Stimulated activated CD4-positive, alpha-beta T cell treated with anti-CD3 and anti-CD28 coated beads, Interleukin-4, amount 100 ng/mL, for 4 hours (primary cell): ENCODE data around the gene PROM2.

ENCODE experiments used
- DNase-seq, 2 experiments: peaks; one replicate each; pipeline ENCODE4 v3.0.0-alpha.2; 2020

The PROM2 gene

GRCh38 chr2:95308426-95308990 lies 34.3 kb downstream of the PROM2 start:
- no peak for DNase-seq

GRCh38 chr2:95309599-95309998 lies 35.4 kb downstream of the PROM2 start:
- DNase-seq = no peak

GRCh38 chr2:95310216-95310615 lies 36.0 kb downstream of the PROM2 start:
- DNase-seq = no peak

GRCh38 chr2:95310651-95311050 lies 36.4 kb downstream of the PROM2 start:
- DNase-seq = no peak

GRCh38 chr2:95311815-95312542 lies 37.7 kb downstream of the PROM2 start:
- no peak for DNase-seq

GRCh38 chr2:95312543-95313201 lies 38.4 kb downstream of the PROM2 start:
- no peak for DNase-seq

- no peak for DNase-seq
These were observed 39.3 kb downstream of the PROM2 start for GRCh38 chr2:95313296-95314131.

GRCh38 chr2:95314598-95314963 lies 40.3 kb downstream of the PROM2 start:
- no peak for DNase-seq

GRCh38 chr2:95314964-95315611 lies 40.8 kb downstream of the PROM2 start:
- no peak for DNase-seq

GRCh38 chr2:95315801-95316411 lies 41.7 kb downstream of the PROM2 start:
- no peak for DNase-seq

- no peak for DNase-seq
These were observed 42.3 kb downstream of the PROM2 start for GRCh38 chr2:95316466-95317122.

- DNase-seq = no peak
These were observed 42.9 kb downstream of the PROM2 start for GRCh38 chr2:95317123-95317500.

GRCh38 chr2:95317665-95318425 lies 43.6 kb downstream of the PROM2 start:
- no peak for DNase-seq

- no peak for DNase-seq
These were observed 44.4 kb downstream of the PROM2 start for GRCh38 chr2:95318431-95319220.

- DNase-seq = no peak
These were observed 45.5 kb downstream of the PROM2 start for GRCh38 chr2:95319481-95320343.

GRCh38 chr2:95320344-95320712 lies 46.1 kb downstream of the PROM2 start:
- DNase-seq = no peak

- DNase-seq = no peak
These were observed 46.9 kb downstream of the PROM2 start for GRCh38 chr2:95320986-95321767.

- no peak for DNase-seq
These were observed 49.3 kb downstream of the PROM2 start for GRCh38 chr2:95323347-95324155.
